PC-3 (cell line): ENCODE data around the gene HYAL2. TPM values are rescaled to one million over a fixed set of nuclear protein-coding genes. Genes with fewer than 3 reads are reported as not detected.

Experiments used
- ATAC-seq: fragments of 200-7000 bp; cut with Tn5 transposase; 2 replicates; pipeline ENCODE4 v1.9.1; 2020; ENCODE audit warnings: mild to moderate bottlenecking, moderate library complexity
- BruUV-seq: library from RNA; stranded (reverse); fragments of 400-500 nt; replicated peaks from 2 replicates; lab custom pipeline; 2021; lab: Mats Ljungman, UMichigan
- CTCF ChIA-PET: fragments of 300-600 bp; sonication (Branson Sonifier 250); formaldehyde crosslinking; loops from one replicate; lab custom pipeline; 2022; ENCODE audit warnings: antibody characterized with exemption; lab: Charles Lee
- POLR2A ChIA-PET: fragments of 300-600 bp; sonication (Branson Sonifier 250); formaldehyde crosslinking; loops from one replicate; lab custom pipeline; 2022; ENCODE audit warnings: antibody characterized with exemption; ENCODE audit not compliant: unreplicated experiment; lab: Charles Lee
- DNase-seq: peaks from one replicate; pipeline ENCODE4 v3.0.0-alpha.2; 2015
- H2AFZ ChIP-seq: fragments of 300-600 bp; sonication (generic); 2 replicates; pipeline ENCODE4 v1.6.0; 2016; ENCODE audit warnings: antibody characterized with exemption, low read length
- H3F3A ChIP-seq: fragments of 300-600 bp; sonication (generic); one replicate; pipeline ENCODE4 v1.6.0; 2017; ENCODE audit warnings: antibody characterized with exemption, low read length, control low read depth, mild to moderate bottlenecking; ENCODE audit not compliant: unreplicated experiment
- H3K27ac ChIP-seq: fragments of 300-600 bp; sonication (generic); 2 replicates; pipeline ENCODE4 v1.5.1; 2016; ENCODE audit warnings: mild to moderate bottlenecking, low read length
- H3K27me3 ChIP-seq: fragments of 300-600 bp; sonication (generic); 2 replicates; pipeline ENCODE4 v1.6.1; 2016; ENCODE audit warnings: low read length, mixed read lengths
- H3K36me3 ChIP-seq: fragments of 300-600 bp; sonication (generic); 2 replicates; pipeline ENCODE4 v1.6.1; 2016; ENCODE audit warnings: low read depth, mixed run types, low read length, mixed read lengths
- H3K4me1 ChIP-seq: fragments of 300-600 bp; sonication (generic); 2 replicates; pipeline ENCODE4 v1.5.1; 2016; ENCODE audit warnings: low read length; ENCODE audit not compliant: insufficient read depth
- H3K4me2 ChIP-seq: fragments of 300-600 bp; sonication (generic); 2 replicates; pipeline ENCODE4 v1.6.0; 2016; ENCODE audit warnings: low read length
- H3K4me3 ChIP-seq: fragments of 300-600 bp; sonication (generic); 2 replicates; pipeline ENCODE4 v1.5.1; 2016; ENCODE audit warnings: mild to moderate bottlenecking, low read length, mixed read lengths
- H3K79me2 ChIP-seq: fragments of 300-600 bp; sonication (generic); 2 replicates; pipeline ENCODE4 v1.6.1; 2017; ENCODE audit warnings: low read length, mixed read lengths
- H3K9ac ChIP-seq: fragments of 300-600 bp; sonication (generic); 2 replicates; pipeline ENCODE4 v1.6.0; 2016; ENCODE audit warnings: mild to moderate bottlenecking, low read length
- H3K9me2 ChIP-seq: fragments of 300-600 bp; sonication (generic); replicated peaks from 2 replicates; pipeline ENCODE4 v1.6.1; 2016; ENCODE audit warnings: mixed run types, low read length, mixed read lengths
- H3K9me3 ChIP-seq: fragments of 300-600 bp; sonication (generic); 2 replicates; pipeline ENCODE4 v1.6.1; 2016; ENCODE audit warnings: low read length, mixed read lengths
- H4K20me1 ChIP-seq: fragments of 300-600 bp; sonication (generic); 2 replicates; pipeline ENCODE4 v1.6.1; 2016; ENCODE audit warnings: low read length, mixed read lengths
- CTCF ChIP-seq: fragments of 300-600 bp; sonication (generic); conservative IDR thresholded peaks from 2 replicates; pipeline ENCODE4 v1.5.1; 2017; ENCODE audit warnings: antibody characterized with exemption, low read depth, mild to moderate bottlenecking, low read length
- EZH2 ChIP-seq: fragments of 300-600 bp; sonication (generic); IDR thresholded peaks from one replicate; pipeline ENCODE4 v1.6.1; 2017; ENCODE audit warnings: antibody characterized with exemption, mild to moderate bottlenecking, low read length; ENCODE audit not compliant: unreplicated experiment
- EZH2phosphoT487 ChIP-seq: fragments of 300-600 bp; sonication (generic); IDR thresholded peaks from 2 replicates; pipeline ENCODE4 v1.6.1; 2018; ENCODE audit warnings: mild to moderate bottlenecking, antibody characterized with exemption, low read length, borderline replicate concordance
- intact Hi-C: fragments of 100-400 bp; cut with micrococcal nuclease; formaldehyde crosslinking; loops from 2 replicates; pipeline ENCODE4 v1.9.0; 2023
- total RNA-seq: library from RNA; depleted of rRNA; stranded (reverse); fragments of >200 nt; gene quantifications from 2 replicates; pipeline ENCODE4 v1.2.3, GENCODE V29; 2014

HYAL2 gene
- total RNA-seq, 1 experiment from 2014 or later: 97.8 TPM

GRCh38 chr3:50334339-50335075 is 12.0 kb upstream of the HYAL2 start:
- Histone ChIP-seq H2AFZ (no peak overlapping the region), H3K9me2 (no peaks in the 10 kb centered on the region), H4K20me1 (peaks cover 13% of the 10 kb centered on the region; the same call in 1 of the 2 replicates), H3K36me3 (peaks cover 26% of the 10 kb centered on the region; the same call in 1 of the 2 replicates), H3K9me3 (no peaks in the 10 kb centered on the region), H3K9ac (no peak overlapping the region), H3K27me3 (no peaks in the 10 kb centered on the region), H3K79me2 (peaks cover 53% of the 10 kb centered on the region), H3F3A (no peaks in the 10 kb centered on the region), H3K4me3 (peak overlapping the region; percentile 89; the same call in 1 of the 2 replicates), H3K27ac (no peak overlapping the region), H3K4me2 (peak overlapping the region; percentile 88), H3K4me1 (peaks cover 32% of the 10 kb centered on the region)
- no peak for DNase-seq
- no peak for TF ChIP-seq EZH2phosphoT487
- TF ChIP-seq EZH2: no peak
- no peak for TF ChIP-seq CTCF
- no peak for ATAC-seq
- BruUV-seq: no TSS peak
- CTCF ChIA-PET: no interaction called here
- POLR2A ChIA-PET: no interaction called here
- intact Hi-C loops: no loop called here

GRCh38 chr3:50333744-50334328 is 11.3 kb upstream of the HYAL2 start:
- DNase-seq (no peak), ATAC-seq (no peak)
- Histone ChIP-seq H3K27ac (no peak overlapping the region), H2AFZ (no peak overlapping the region), H3K36me3 (peaks cover 26% of the 10 kb centered on the region; the same call in 1 of the 2 replicates), H3K4me2 (peak overlapping the region; percentile 88), H3K9ac (no peak overlapping the region), H3K27me3 (no peaks in the 10 kb centered on the region), H3K4me1 (peaks cover 32% of the 10 kb centered on the region), H4K20me1 (peaks cover 13% of the 10 kb centered on the region; the same call in 1 of the 2 replicates), H3K9me2 (no peaks in the 10 kb centered on the region), H3K4me3 (no peak overlapping the region), H3K9me3 (no peaks in the 10 kb centered on the region), H3K79me2 (peaks cover 53% of the 10 kb centered on the region), H3F3A (no peaks in the 10 kb centered on the region)
- CTCF ChIA-PET: no interaction called here
- no peak for TF ChIP-seq EZH2
- TF ChIP-seq EZH2phosphoT487: no peak
- TF ChIP-seq CTCF: no peak
- intact Hi-C loops: no loop called here
- no TSS peak for BruUV-seq
- POLR2A ChIA-PET: no interaction called here
